ENCODE results near the gene ZNF606.

Gene ZNF606

GRCh38 chr19:58002384-58003173, at the start of gene ZNF606:
TSS of gene ZNF606 (minus strand) at chr19:58002820. CDS start at chr19:58001319, 1,501 bp downstream.
- DNase-seq: peak; percentile 96

DNA sequence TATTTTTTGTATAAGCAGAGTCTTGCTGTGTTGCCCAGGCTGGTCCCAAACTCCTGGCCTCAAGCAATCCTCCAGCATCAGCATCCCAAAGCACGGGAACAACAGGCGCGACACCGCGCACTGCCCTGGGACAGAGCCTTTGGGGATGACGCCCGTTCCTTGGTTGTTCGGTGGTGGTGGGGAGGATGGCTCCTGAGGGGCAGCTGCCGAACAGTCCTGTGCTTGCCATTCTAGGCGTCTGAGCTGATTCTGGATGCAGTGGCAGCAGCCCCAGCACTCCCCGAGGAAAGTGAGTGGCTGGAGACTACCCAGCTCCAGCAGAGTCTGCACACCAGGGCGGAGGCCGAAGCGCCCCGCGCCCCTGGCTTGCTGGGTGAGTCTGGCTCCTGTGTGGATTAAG, 49.6 kb upstream of the ZNF606 start:
- DNase-seq: no peak

DNA sequence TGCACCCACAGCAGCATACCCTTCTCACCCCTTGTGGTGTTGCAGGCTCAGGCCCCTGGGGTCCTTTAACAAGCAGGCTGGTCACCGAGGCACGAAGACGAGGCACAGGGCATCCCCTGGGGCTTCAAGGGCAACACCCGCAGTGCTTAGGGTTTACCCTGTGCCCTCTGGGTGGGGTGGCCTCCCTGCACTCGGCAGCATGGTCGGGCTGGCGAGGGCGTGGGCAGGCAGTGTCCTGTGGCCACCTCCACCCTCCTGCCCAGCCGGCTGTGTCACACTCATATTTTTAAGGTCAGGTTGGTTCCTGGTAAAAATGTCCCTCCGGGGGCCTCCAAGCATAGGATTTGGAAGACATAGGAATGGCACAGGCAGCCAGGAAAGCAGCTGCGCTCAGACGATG, 45.1 kb upstream of the ZNF606 start:
- no peak for DNase-seq

DNA sequence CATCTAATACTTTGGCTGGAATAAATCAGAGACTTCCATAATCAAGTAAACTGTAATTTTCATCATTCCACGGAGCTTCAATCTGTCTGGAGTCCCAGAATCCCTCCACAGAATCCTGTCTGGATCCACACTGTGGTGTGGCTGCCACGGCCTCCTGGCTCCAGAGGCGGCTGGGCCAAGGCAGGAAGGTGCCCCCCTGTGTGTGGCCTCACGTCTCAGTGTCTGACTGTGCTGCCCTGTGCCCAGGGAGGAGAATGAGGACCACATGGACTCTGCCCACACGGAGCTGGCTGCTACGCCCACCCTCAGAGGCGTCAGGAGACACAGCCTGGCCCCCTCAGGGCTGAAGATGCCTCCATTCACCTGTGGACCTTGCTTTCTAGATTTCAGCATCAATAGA, 44.2 kb upstream of the ZNF606 start:
- DNase-seq: no peak

GRCh38 chr19:58045411-58046050, 42.9 kb upstream of the ZNF606 start:
- no peak for DNase-seq

DNA sequence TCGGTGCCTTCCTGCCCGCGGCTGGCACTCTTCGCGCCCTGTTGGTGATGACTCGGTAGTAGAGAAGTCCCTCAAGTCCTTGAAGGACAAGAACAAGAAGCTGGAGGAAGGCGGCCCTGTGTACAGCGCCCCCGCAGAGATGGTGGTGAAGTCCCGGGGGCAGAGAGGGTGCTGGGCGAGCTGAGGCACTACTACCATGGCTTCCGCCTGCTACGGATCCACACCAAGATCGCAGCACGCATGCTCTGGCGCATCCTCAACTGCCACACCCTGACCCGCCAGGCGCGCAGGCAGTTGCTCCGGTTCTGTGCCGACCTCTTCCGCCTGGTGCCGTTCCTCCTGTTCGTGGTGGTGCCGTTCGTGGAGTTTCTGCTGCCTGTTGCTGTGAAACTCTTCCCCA, 42.3 kb upstream of the ZNF606 start:
- DNase-seq: no peak

- DNase-seq: no peak
Measured at GRCh38 chr19:58044391-58044790, 41.8 kb upstream of the ZNF606 start.

- no peak for DNase-seq
Measured at GRCh38 chr19:58042495-58043340, 40.1 kb upstream of the ZNF606 start.

- DNase-seq: no peak
Measured at GRCh38 chr19:58040751-58041525, 38.3 kb upstream of the ZNF606 start.

DNA sequence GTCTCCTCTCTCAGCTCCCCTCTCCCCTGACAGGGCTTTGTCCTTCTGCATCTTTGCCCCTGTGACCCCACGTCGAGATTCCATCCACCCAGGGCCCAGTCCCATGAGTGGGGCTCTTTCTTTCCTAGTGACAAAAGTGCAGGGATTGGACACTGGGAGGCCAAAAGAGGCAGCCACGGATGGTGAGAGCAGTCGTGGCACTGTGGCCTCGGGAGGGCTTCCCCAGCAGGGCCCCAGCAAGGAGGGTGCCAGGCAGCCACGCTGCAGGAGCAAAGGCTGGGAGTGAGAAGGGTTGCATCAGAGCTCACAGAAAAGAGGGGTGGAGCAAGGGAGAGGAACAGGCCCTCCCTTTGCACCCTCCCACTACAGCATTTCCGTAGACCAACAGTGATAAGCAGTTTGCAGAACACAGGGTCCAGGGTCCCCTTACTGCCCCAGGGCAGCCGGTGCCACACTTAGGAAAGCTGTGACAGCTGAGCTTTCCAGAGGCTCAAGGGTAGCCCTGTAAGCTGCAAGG, 36.1 kb upstream of the ZNF606 start:
- no peak for DNase-seq

DNA sequence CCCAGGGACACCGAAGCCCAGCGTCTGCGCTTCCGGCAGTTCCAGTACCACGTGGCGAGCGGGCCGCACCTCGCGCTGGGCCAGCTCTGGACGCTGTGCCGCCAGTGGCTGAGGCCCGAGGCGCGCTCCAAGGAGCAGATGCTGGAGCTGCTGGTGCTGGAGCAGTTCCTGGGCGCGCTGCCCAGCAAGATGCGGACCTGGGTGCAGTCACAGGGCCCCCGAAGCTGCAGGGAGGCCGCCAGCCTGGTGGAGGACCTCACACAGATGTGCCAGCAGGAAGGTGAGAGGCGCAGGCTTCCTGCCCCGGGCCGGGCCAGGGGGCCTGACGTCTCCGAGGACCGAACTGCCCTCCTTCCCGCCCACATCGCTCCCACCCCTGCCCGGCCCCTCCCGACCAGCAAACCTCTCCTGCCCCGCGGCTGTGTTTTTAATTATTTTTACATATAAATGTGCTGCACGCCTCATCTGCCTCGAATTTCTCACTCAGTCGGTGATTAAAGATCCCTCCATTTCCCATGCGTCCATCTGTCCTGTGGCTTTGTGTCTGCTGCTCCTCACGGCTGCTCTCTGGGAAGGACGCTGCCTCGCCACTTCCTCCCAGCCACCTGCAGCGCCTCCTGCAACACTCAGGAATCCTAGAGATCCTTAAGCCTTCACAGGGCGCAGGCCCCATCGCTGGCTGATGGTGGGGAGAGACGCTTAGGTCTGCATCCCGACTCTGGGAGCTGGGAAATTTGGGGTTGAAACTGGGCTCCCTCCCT, 35.5 kb upstream of the ZNF606 start:
- no peak for DNase-seq

DNA sequence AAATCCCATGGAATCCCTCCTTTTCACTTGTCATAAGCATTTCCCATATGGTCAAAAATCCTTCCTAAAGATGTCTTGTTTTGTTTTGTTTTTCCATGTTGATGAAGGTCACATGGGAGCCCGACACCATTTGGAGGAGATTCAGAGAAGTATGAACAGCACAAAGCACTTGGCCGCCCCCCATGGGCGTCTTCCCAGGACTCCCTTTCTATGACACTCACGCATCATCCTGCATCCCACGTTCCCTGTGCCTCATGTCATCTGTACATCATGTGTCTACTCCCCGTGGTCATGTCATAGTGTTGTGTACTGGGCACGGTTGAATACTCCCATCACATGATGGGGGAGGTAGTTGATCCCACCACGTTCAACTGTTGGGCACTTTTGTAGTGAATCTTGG, 33.2 kb upstream of the ZNF606 start:
- DNase-seq: no peak

GRCh38 chr19:58034477-58034793, 31.8 kb upstream of the ZNF606 start:
- no peak for DNase-seq

- peak; percentile 59 for DNase-seq
Measured at GRCh38 chr19:58033741-58034476, 31.3 kb upstream of the ZNF606 start, which contains the start of gene ZSCAN1. TSS of gene ZSCAN1 (plus strand) at chr19:58034025. CDS start at chr19:58037837, 3,812 bp downstream.

DNA sequence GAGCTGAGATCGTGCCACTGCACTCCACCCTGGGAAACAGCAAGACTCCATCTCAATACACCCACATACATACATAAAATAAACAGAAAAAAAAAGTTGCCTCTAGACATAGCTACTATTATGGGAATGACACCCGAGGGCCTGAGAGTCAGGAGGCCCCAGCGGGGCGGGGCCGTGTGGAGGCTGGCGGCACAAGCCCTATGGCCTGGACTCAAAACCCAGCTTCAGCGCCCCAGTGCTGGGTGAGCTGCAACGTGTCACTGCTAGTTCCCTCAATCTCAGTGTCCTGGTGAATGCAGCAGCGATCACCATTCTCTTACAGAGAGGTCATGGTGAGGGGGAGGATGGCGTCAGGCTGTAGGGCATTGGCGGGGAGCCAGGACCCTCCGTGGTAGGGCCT, 22.0 kb upstream of the ZNF606 start:
- no peak for DNase-seq

DNA sequence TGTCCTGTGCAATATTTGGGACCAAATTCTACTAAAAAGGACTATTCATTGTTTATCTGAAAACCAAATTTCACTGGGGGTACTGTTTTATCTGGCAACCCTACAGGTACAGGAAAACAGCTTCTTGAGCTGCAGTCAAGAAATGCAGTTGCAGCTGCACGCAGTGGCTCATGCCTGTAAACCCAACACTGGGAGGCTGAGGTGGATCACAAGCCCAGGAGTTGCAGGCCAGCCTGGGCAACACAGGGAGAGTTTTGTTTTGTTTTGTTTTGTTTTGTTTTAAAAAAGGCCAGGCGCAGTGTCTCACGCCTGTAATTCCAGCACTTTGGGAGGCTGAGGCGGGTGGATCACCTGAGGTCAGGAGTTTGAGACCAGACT, 19.7 kb upstream of the ZNF606 start:
- DNase-seq: no peak

- DNase-seq: no peak
Measured at GRCh38 chr19:58021541-58022282, 19.1 kb upstream of the ZNF606 start.

- DNase-seq: no peak
Measured at GRCh38 chr19:58020129-58020528, 17.5 kb upstream of the ZNF606 start.

GRCh38 chr19:58014141-58014540, 11.5 kb upstream of the ZNF606 start:
- no peak for DNase-seq

GRCh38 chr19:58010507-58010906, 7.9 kb upstream of the ZNF606 start:
- DNase-seq: no peak

Measured in NCI-H2227 treated with DMSO at 0.1 percent for 48 hours (cell line).